CD4-positive, CD25-positive, alpha-beta regulatory T cell (primary cell): Measurements from ENCODE around the gene CKB. TPM values are rescaled to one million over a fixed set of nuclear protein-coding genes. Genes with fewer than 3 reads are reported as not detected.

Experiments used
- ATAC-seq, 2 donors: fragments of 150-1000 bp; cut with Tn5 transposase; one replicate each; pipeline ENCODE4 v1.10.0; 2021; ENCODE audit warnings: low read depth in 2 of 2, moderate number of reproducible peaks in 2 of 2, moderate library complexity in 1 of 2
- DNase-seq, 3 donors: peaks; one replicate each; pipeline versions ENCODE4 v3.0.0 to v3.0.0-alpha.2; 2012 to 2022; ENCODE audit warnings: mixed read lengths in 1 of 3
- H3K27ac ChIP-seq: one replicate; pipeline ENCODE4 v1.7.0; 2013; ENCODE audit warnings: mild to moderate bottlenecking, low read length; ENCODE audit not compliant: insufficient read depth, poor library complexity, severe bottlenecking
- H3K27me3 ChIP-seq: one replicate; pipeline ENCODE4 v1.7.0; 2013; ENCODE audit warnings: low read length; ENCODE audit not compliant: control insufficient read depth, insufficient read depth
- H3K36me3 ChIP-seq: one replicate; pipeline ENCODE4 v1.7.0; 2013; ENCODE audit warnings: mild to moderate bottlenecking, low read length, moderate library complexity; ENCODE audit not compliant: control insufficient read depth, insufficient read depth
- H3K4me1 ChIP-seq: 2 replicates; pipeline ENCODE4 v1.7.0; 2013; ENCODE audit warnings: mild to moderate bottlenecking, low read length; ENCODE audit not compliant: insufficient read depth, control insufficient read depth, poor library complexity, severe bottlenecking
- H3K4me3 ChIP-seq: one replicate; pipeline ENCODE4 v1.7.0; 2013; ENCODE audit warnings: low read depth, mild to moderate bottlenecking, low read length, moderate library complexity
- H3K9me3 ChIP-seq, 2 experiments: 1 replicate in 1 of 2; 2 replicates in 1 of 2; pipeline ENCODE4 v1.7.0; 2013; ENCODE audit warnings: low read length in 2 of 2, mild to moderate bottlenecking in 1 of 2, moderate library complexity in 1 of 2; ENCODE audit not compliant: control insufficient read depth in 2 of 2
- H3K27ac Mint-ChIP-seq, 3 donors: one replicate each; pipeline ENCODE4 v1.8.0; 2020 to 2022; ENCODE audit warnings: mild to moderate bottlenecking in 3 of 3, mixed read lengths in 3 of 3, moderate library complexity in 2 of 3
- H3K27me3 Mint-ChIP-seq: one replicate; pipeline ENCODE4 v1.8.0; 2022; ENCODE audit warnings: mild to moderate bottlenecking, mixed read lengths
- H3K36me3 Mint-ChIP-seq: one replicate; pipeline ENCODE4 v1.8.0; 2020; ENCODE audit warnings: mixed read lengths
- H3K4me1 Mint-ChIP-seq, 4 donors: one replicate each; pipeline ENCODE4 v1.8.0; 2020 to 2022; ENCODE audit warnings: mixed read lengths in 4 of 4, mild to moderate bottlenecking in 1 of 4
- H3K4me3 Mint-ChIP-seq, 4 donors: one replicate each; pipeline ENCODE4 v1.8.0; 2020 to 2022; ENCODE audit warnings: mild to moderate bottlenecking in 4 of 4, mixed read lengths in 4 of 4, moderate library complexity in 3 of 4
- H3K9me3 Mint-ChIP-seq, 7 donors: one replicate each; pipeline ENCODE4 v1.8.0; 2020 to 2022; ENCODE audit warnings: mixed read lengths in 7 of 7, mild to moderate bottlenecking in 3 of 7, moderate library complexity in 2 of 7
- polyA plus RNA-seq, 4 donors: library from polyadenylated mRNA; unstranded; fragments of 300-500 nt; fragmentation: Illumina TruSeq; gene quantifications; one replicate each; pipeline ENCODE4 v1.2.3, GENCODE V29; 2021
- total RNA-seq: library from RNA; stranded (reverse); gene quantifications from one replicate; pipeline ENCODE4 v1.2.3, GENCODE V29; 2022

Gene CKB
- total RNA-seq (5.8 TPM), polyA plus RNA-seq (1 to 10 TPM in 3 of 4 donors, not detected in 1; 1.4 to 1.7 (median 1.7) TPM)

GRCh38 chr14:103522649-103523574, at the start of gene CKB:
CKB (minus strand) TSS chr14:103522830; CDS start chr14:103522493, 337 bp downstream.
- Mint-ChIP-seq H3K27ac (no peak within 1 kb of the TSS), H3K36me3 (no peaks in the 10 kb centered on the region), H3K4me1 (peaks cover 0 to 28% (median 10%) of the 10 kb centered on the region in 4 donors), H3K9me3 (peaks cover 0 to 2% (median 0%) of the 10 kb centered on the region in 7 donors), H3K27me3 (peaks cover 29% of the 10 kb centered on the region), H3K4me3 (peak within 1 kb of the TSS; percentile 43 to 60 (median 52))
- H3K4me3 ChIP-seq = no peak within 1 kb of the TSS
- no peaks in the 10 kb centered on the region for H3K9me3 ChIP-seq
- no peaks in the 10 kb centered on the region for H3K36me3 ChIP-seq
- no peaks in the 10 kb centered on the region for H3K27me3 ChIP-seq
- H3K4me1 ChIP-seq = peaks cover 24% of the 10 kb centered on the region
- ATAC-seq = no peak
- no peak within 1 kb of the TSS for H3K27ac ChIP-seq
- DNase-seq = no peak

GRCh38 chr14:103569408-103569807, 46.8 kb upstream of the CKB start:
- Histone ChIP-seq H3K9me3 (no peaks in the 10 kb centered on the region), H3K27me3 (no peaks in the 10 kb centered on the region), H3K36me3 (peaks cover 14% of the 10 kb centered on the region), H3K4me1 (no peaks in the 10 kb centered on the region), H3K27ac (no peak overlapping the region), H3K4me3 (no peak overlapping the region)
- ATAC-seq = no peak
- no peak for DNase-seq
- peaks cover 4% of the 10 kb centered on the region for H3K36me3 Mint-ChIP-seq
- peak overlapping the region in 1 of 4 donors; percentile 47 for H3K4me3 Mint-ChIP-seq
- peaks cover 0 to 22% (median 12%) of the 10 kb centered on the region in 4 donors for H3K4me1 Mint-ChIP-seq
- H3K27me3 Mint-ChIP-seq = no peaks in the 10 kb centered on the region
- peak overlapping the region in 1 of 3 donors; percentile 22 for H3K27ac Mint-ChIP-seq
- no peaks in the 10 kb centered on the region for H3K9me3 Mint-ChIP-seq

- Mint-ChIP-seq H3K4me3 (peak overlapping the region in 1 of 4 donors; percentile 47), H3K36me3 (no peaks in the 10 kb centered on the region), H3K4me1 (peaks cover 0 to 26% (median 16%) of the 10 kb centered on the region in 4 donors), H3K27ac (peak overlapping the region in 1 of 3 donors; percentile 22), H3K9me3 (no peaks in the 10 kb centered on the region), H3K27me3 (no peaks in the 10 kb centered on the region)
- no peak overlapping the region for H3K27ac ChIP-seq
- no peaks in the 10 kb centered on the region for H3K9me3 ChIP-seq
- no peak for DNase-seq
- peaks cover 4% of the 10 kb centered on the region for H3K4me1 ChIP-seq
- ATAC-seq = no peak
- H3K27me3 ChIP-seq = no peaks in the 10 kb centered on the region
- H3K36me3 ChIP-seq = peaks cover 10% of the 10 kb centered on the region
- no peak overlapping the region for H3K4me3 ChIP-seq
Observed at GRCh38 chr14:103568952-103569351, 46.3 kb upstream of the CKB start.

GRCh38 chr14:103563844-103564505, 41.3 kb upstream of the CKB start:
- no peaks in the 10 kb centered on the region for H3K9me3 ChIP-seq
- peak overlapping the region in 1 of 3 donors; percentile 87 for H3K27ac Mint-ChIP-seq
- H3K4me1 ChIP-seq = peaks cover 42% of the 10 kb centered on the region
- no peak overlapping the region for H3K27ac ChIP-seq
- peaks cover 14% of the 10 kb centered on the region for H3K36me3 ChIP-seq
- H3K9me3 Mint-ChIP-seq = no peaks in the 10 kb centered on the region
- peak overlapping the region; percentile 80 to 94 (median 93) for H3K4me3 Mint-ChIP-seq
- peaks cover 13 to 65% (median 45%) of the 10 kb centered on the region in 4 donors for H3K4me1 Mint-ChIP-seq
- peak overlapping the region; percentile 82 for H3K4me3 ChIP-seq
- H3K27me3 ChIP-seq = no peaks in the 10 kb centered on the region
- H3K36me3 Mint-ChIP-seq = peaks cover 10% of the 10 kb centered on the region
- H3K27me3 Mint-ChIP-seq = peaks cover 8% of the 10 kb centered on the region
- ATAC-seq (no peak), DNase-seq (no peak)

- peak overlapping the region; percentile 82 for H3K4me3 ChIP-seq
- H3K4me3 Mint-ChIP-seq = peak overlapping the region; percentile 88 to 94 (median 93)
- peaks cover 15% of the 10 kb centered on the region for H3K36me3 Mint-ChIP-seq
- peaks cover 8% of the 10 kb centered on the region for H3K27me3 Mint-ChIP-seq
- H3K27ac Mint-ChIP-seq = peak overlapping the region; percentile 51 to 90 (median 87)
- H3K4me1 Mint-ChIP-seq = peaks cover 13 to 73% (median 48%) of the 10 kb centered on the region in 4 donors
- H3K9me3 Mint-ChIP-seq = no peaks in the 10 kb centered on the region
- DNase-seq (no peak), ATAC-seq (peak in 1 of 2 donors; percentile 12)
- peak overlapping the region; percentile 89 for H3K27ac ChIP-seq
- H3K4me1 ChIP-seq = peaks cover 48% of the 10 kb centered on the region
- H3K27me3 ChIP-seq = no peaks in the 10 kb centered on the region
- no peaks in the 10 kb centered on the region for H3K9me3 ChIP-seq
- peaks cover 20% of the 10 kb centered on the region for H3K36me3 ChIP-seq
Observed at GRCh38 chr14:103563226-103563620, 40.6 kb upstream of the CKB start.

- H3K4me3 Mint-ChIP-seq = peak within 1 kb of the TSS; percentile 93 to 98 (median 94)
- Histone ChIP-seq H3K4me1 (peaks cover 53% of the 10 kb centered on the region), H3K4me3 (peak within 1 kb of the TSS; percentile 85), H3K36me3 (peaks cover 25% of the 10 kb centered on the region), H3K27ac (peak within 1 kb of the TSS; percentile 89), H3K27me3 (no peaks in the 10 kb centered on the region), H3K9me3 (no peaks in the 10 kb centered on the region)
- H3K36me3 Mint-ChIP-seq = peaks cover 15% of the 10 kb centered on the region
- DNase-seq (peak; percentile 81 to 92 (median 90)), ATAC-seq (peak; percentile 82 to 88)
- H3K27ac Mint-ChIP-seq = peak within 1 kb of the TSS; percentile 90 to 97 (median 95)
- H3K27me3 Mint-ChIP-seq = peaks cover 8% of the 10 kb centered on the region
- H3K9me3 Mint-ChIP-seq = no peaks in the 10 kb centered on the region
- H3K4me1 Mint-ChIP-seq = peaks cover 13 to 71% (median 45%) of the 10 kb centered on the region in 4 donors
Observed at GRCh38 chr14:103562429-103563225, 40.0 kb upstream of the CKB start, which contains the start of the genes BAG5 and COA8. BAG5 (minus strand) TSS chr14:103562657; CDS start chr14:103561164, 1,493 bp downstream. COA8 (plus strand) TSS chr14:103562960; CDS start chr14:103563002, 42 bp downstream.

GRCh38 chr14:103562179-103562428, 39.5 kb upstream of the CKB start:
- peak overlapping the region; percentile 91 to 98 (median 94) for H3K4me3 Mint-ChIP-seq
- H3K4me3 ChIP-seq = peak overlapping the region; percentile 85
- H3K4me1 ChIP-seq = peaks cover 53% of the 10 kb centered on the region
- peaks cover 15% of the 10 kb centered on the region for H3K36me3 Mint-ChIP-seq
- no peaks in the 10 kb centered on the region for H3K27me3 ChIP-seq
- DNase-seq (no peak), ATAC-seq (peak in 1 of 2 donors; percentile 32)
- no peaks in the 10 kb centered on the region for H3K9me3 ChIP-seq
- no peaks in the 10 kb centered on the region for H3K9me3 Mint-ChIP-seq
- peak overlapping the region; percentile 89 for H3K27ac ChIP-seq
- peaks cover 13 to 74% (median 45%) of the 10 kb centered on the region in 4 donors for H3K4me1 Mint-ChIP-seq
- peaks cover 30% of the 10 kb centered on the region for H3K36me3 ChIP-seq
- peak overlapping the region; percentile 82 to 97 (median 95) for H3K27ac Mint-ChIP-seq
- H3K27me3 Mint-ChIP-seq = peaks cover 8% of the 10 kb centered on the region
